HEK293T (cell line): ENCODE data around the gene MAP4K5.

Experiments
- ARNT ChIP-seq: fragments of 450-650 bp; IDR thresholded peaks from 2 replicates; pipeline ENCODE4 v1.6.1; 2017; ENCODE audit warnings: mild to moderate bottlenecking
- CTBP1 ChIP-seq: fragments of 450-650 bp; IDR thresholded peaks from 2 replicates; pipeline ENCODE4 v1.6.1; 2016; ENCODE audit warnings: borderline replicate concordance
- ELF4 ChIP-seq: fragments of 450-650 bp; IDR thresholded peaks from 2 replicates; pipeline ENCODE4 v1.6.1; 2017; ENCODE audit warnings: antibody characterized with exemption
- FOXA1 ChIP-seq: fragments of 450-650 bp; IDR thresholded peaks from 2 replicates; pipeline ENCODE4 v1.6.1; 2016; ENCODE audit warnings: mild to moderate bottlenecking
- FOXK2 ChIP-seq: fragments of 450-650 bp; IDR thresholded peaks from 2 replicates; pipeline ENCODE4 v1.6.1; 2016; ENCODE audit warnings: mild to moderate bottlenecking
- FOXM1 ChIP-seq: fragments of 450-650 bp; IDR thresholded peaks from 2 replicates; pipeline ENCODE4 v1.6.1; 2017; ENCODE audit warnings: mild to moderate bottlenecking, borderline replicate concordance
- HDGF ChIP-seq: fragments of 450-650 bp; IDR thresholded peaks from 2 replicates; pipeline ENCODE4 v1.6.1; 2017; ENCODE audit warnings: antibody characterized with exemption, borderline replicate concordance
- LEF1 ChIP-seq: fragments of 450-650 bp; IDR thresholded peaks from 2 replicates; pipeline ENCODE4 v1.6.1; 2017; ENCODE audit warnings: mild to moderate bottlenecking, borderline replicate concordance
- NFRKB ChIP-seq: fragments of 450-650 bp; IDR thresholded peaks from 2 replicates; pipeline ENCODE4 v1.6.1; 2016; ENCODE audit warnings: mild to moderate bottlenecking, moderate library complexity
- SP1 ChIP-seq: fragments of 450-650 bp; IDR thresholded peaks from 2 replicates; pipeline ENCODE4 v1.6.1; 2017
- SUZ12 ChIP-seq: fragments of 450-650 bp; IDR thresholded peaks from 2 replicates; pipeline ENCODE4 v1.6.1; 2016; ENCODE audit warnings: mild to moderate bottlenecking
- TARDBP ChIP-seq: fragments of 450-650 bp; IDR thresholded peaks from 2 replicates; pipeline ENCODE4 v1.6.1; 2016
- ZNF384 ChIP-seq: fragments of 450-650 bp; IDR thresholded peaks from 2 replicates; pipeline ENCODE4 v1.6.1; 2016

DNA sequence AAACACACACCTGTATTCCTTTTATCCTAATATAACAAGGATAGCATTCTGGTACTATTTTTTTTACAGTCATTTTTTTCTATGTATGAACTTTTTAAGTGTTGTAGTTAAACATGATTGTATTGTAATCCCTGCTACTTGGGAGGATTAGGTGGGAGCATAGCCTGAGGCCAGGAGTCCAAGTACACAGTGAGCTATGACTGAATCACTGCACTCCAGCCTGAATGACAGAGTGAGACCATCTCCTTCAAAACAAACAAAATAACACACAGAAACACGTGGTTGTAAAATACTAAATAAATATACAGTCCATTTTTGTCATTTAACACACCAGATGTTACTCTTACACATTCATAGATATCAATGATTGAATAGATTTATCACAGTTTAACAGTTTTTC is 56.9 kb downstream of the MAP4K5 start:
- TF ChIP-seq FOXM1 (no peak), FOXK2 (no peak), SP1 (no peak), SUZ12 (no peak), LEF1 (no peak), FOXA1 (no peak), ELF4 (no peak), NFRKB (no peak), HDGF (no peak), ZNF384 (no peak), ARNT (no peak), CTBP1 (no peak), TARDBP (no peak)
